Right atrium auricular region (tissue), 2 donors: ENCODE results near the gene CDYL2. TPM values are rescaled to one million over a fixed set of nuclear protein-coding genes. Genes with fewer than 3 reads are reported as not detected.

Source experiments
- DNase-seq: peaks from one replicate; pipeline ENCODE4 v3.0.0-alpha.2; 2019; ENCODE audit warnings: low spot score
- H3K27ac ChIP-seq, 2 donors: fragments of 200-600 bp; sonication (generic); 1 replicate in 1 of 2; 2 replicates in 1 of 2; pipeline ENCODE4 v1.5.1; 2016 to 2019
- H3K27me3 ChIP-seq, 2 donors: fragments of 200-600 bp; sonication (generic); one replicate each; pipeline versions ENCODE4 v1.5.1 to v1.6.0; 2017 to 2019
- H3K36me3 ChIP-seq: fragments of 200-600 bp; sonication (generic); one replicate; pipeline ENCODE4 v1.5.1; 2016
- H3K4me1 ChIP-seq, 2 donors: fragments of 200-600 bp; sonication (generic); one replicate each; pipeline versions ENCODE4 v1.5.1 to v1.6.0; 2017 to 2019
- H3K4me3 ChIP-seq, 2 donors: fragments of 200-600 bp; sonication (generic); 1 replicate in 1 of 2; 2 replicates in 1 of 2; pipeline ENCODE4 v1.5.1; 2017 to 2019; ENCODE audit warnings: mild to moderate bottlenecking in 1 of 2, moderate library complexity in 1 of 2
- H3K9me3 ChIP-seq, 2 donors: fragments of 200-600 bp; sonication (generic); one replicate each; pipeline ENCODE4 v1.5.1; 2019
- total RNA-seq, 2 donors: library from RNA; depleted of rRNA; stranded (reverse); fragments of >200 nt; gene quantifications; one replicate each; pipeline ENCODE4 v1.1.0, GENCODE V29; 2016
- TF ChIP-seq, protein P1 (sequence below), 2 donors: fragments of 200-600 bp; sonication (generic); IDR thresholded peaks; one replicate each; pipeline ENCODE4 v1.5.1; 2019; ENCODE audit warnings: antibody characterized with exemption in 2 of 2

CDYL2 gene
- total RNA-seq, 2 donors from 2014 or later = 1.4 to 2.9 TPM

DNA sequence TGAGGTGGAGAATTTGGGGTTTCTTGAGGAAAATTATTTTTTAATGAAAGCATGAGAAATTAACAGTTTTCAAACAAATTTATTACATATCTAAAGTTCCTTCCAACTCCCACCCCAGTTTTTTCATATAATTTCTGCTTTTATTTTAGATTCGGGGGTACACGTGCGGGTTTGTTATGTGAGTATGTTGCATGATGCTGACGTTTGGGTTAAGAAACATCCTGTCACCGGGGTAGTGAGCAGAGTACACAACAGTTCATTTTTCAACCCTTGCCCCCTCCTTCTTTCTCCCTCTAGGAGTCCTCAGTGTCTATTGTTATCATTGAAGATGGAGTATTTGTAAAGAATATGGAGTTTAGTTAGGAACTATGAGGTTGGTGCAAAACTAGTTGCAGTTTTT is 31.8 kb upstream of the CDYL2 start:
- no peak for DNase-seq
- Histone ChIP-seq H3K9me3 (no peaks in the 10 kb centered on the region), H3K4me1 (no peaks in the 10 kb centered on the region), H3K36me3 (no peaks in the 10 kb centered on the region), H3K27ac (no peak overlapping the region), H3K4me3 (no peak overlapping the region), H3K27me3 (no peaks in the 10 kb centered on the region)
- TF ChIP-seq, protein P1, sequence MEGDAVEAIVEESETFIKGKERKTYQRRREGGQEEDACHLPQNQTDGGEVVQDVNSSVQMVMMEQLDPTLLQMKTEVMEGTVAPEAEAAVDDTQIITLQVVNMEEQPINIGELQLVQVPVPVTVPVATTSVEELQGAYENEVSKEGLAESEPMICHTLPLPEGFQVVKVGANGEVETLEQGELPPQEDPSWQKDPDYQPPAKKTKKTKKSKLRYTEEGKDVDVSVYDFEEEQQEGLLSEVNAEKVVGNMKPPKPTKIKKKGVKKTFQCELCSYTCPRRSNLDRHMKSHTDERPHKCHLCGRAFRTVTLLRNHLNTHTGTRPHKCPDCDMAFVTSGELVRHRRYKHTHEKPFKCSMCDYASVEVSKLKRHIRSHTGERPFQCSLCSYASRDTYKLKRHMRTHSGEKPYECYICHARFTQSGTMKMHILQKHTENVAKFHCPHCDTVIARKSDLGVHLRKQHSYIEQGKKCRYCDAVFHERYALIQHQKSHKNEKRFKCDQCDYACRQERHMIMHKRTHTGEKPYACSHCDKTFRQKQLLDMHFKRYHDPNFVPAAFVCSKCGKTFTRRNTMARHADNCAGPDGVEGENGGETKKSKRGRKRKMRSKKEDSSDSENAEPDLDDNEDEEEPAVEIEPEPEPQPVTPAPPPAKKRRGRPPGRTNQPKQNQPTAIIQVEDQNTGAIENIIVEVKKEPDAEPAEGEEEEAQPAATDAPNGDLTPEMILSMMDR (IDR thresholded peaks at IDR 0.05) = no peak

DNA sequence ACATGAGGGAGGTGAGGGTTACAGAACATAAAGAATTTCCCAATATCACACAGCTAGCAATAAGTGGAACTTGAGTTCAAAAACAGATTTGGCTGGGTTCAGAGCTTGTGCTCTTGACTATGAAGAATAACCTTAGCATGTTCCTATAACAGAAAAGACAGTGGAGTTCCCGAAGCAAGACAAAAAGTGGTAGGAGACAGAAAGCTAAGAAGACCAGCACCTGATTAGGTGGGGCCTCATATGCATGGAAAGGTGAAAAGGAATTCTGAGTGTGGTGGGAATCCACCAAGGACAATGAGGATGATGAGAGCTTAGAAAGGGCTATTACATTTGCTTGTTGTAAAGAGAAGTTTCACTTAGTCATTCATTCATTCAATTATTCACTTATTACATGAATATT is 26.6 kb upstream of the CDYL2 start:
- Histone ChIP-seq H3K4me3 (no peak overlapping the region), H3K9me3 (no peaks in the 10 kb centered on the region), H3K4me1 (no peaks in the 10 kb centered on the region), H3K27me3 (no peaks in the 10 kb centered on the region), H3K36me3 (no peaks in the 10 kb centered on the region), H3K27ac (no peak overlapping the region)
- TF ChIP-seq, protein P1 (IDR thresholded peaks at IDR 0.05) = no peak
- DNase-seq = no peak

DNA sequence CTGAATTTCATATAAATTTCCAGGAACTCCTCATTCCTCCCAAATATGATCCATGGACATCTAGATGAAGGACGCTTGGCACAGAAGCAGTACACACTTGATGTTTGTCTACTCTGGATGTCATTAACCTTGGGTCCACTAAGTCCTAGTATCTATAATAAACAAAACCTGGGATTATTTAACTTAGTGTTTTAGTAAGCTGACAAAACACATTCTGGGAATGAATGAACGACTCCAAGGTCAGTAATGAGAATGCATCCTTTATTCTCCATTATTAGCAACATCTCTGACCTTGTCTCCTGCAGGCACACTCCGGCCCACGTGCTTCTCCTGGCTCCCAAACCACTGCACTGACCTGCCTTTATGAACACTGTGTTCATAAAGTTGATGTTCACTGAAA is 24.1 kb upstream of the CDYL2 start:
- no peaks in the 10 kb centered on the region for H3K36me3 ChIP-seq
- TF ChIP-seq, protein P1 (IDR thresholded peaks at IDR 0.05) = no peak
- no peak for DNase-seq
- H3K4me3 ChIP-seq = no peak overlapping the region
- no peak overlapping the region for H3K27ac ChIP-seq
- no peaks in the 10 kb centered on the region for H3K4me1 ChIP-seq
- H3K9me3 ChIP-seq = peaks cover 0 to 8% of the 10 kb centered on the region in 2 donors
- no peaks in the 10 kb centered on the region for H3K27me3 ChIP-seq

DNA sequence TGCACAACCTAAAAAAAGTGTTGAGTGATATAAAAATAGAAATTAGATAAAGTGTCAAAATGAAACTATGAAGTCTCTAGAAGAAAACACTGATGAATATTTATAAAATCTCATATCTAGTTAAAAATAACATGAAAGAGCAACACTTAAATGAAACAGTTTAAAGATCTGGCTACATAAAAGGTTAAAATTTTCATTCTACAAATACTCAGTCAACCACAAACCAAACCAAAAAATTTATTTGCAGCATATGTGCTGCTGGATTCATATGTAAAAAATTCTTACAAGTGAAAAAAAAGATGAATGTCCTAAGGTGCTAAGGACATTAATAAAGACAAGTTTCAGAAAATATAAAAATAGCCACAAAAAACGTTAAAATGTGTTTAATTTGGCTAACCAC is 22.6 kb upstream of the CDYL2 start:
- H3K9me3 ChIP-seq = peaks cover 0 to 8% of the 10 kb centered on the region in 2 donors
- TF ChIP-seq, protein P1 (IDR thresholded peaks at IDR 0.05) = no peak
- no peaks in the 10 kb centered on the region for H3K36me3 ChIP-seq
- no peaks in the 10 kb centered on the region for H3K27me3 ChIP-seq
- no peak for DNase-seq
- no peak overlapping the region for H3K27ac ChIP-seq
- H3K4me3 ChIP-seq = no peak overlapping the region
- no peaks in the 10 kb centered on the region for H3K4me1 ChIP-seq

DNA sequence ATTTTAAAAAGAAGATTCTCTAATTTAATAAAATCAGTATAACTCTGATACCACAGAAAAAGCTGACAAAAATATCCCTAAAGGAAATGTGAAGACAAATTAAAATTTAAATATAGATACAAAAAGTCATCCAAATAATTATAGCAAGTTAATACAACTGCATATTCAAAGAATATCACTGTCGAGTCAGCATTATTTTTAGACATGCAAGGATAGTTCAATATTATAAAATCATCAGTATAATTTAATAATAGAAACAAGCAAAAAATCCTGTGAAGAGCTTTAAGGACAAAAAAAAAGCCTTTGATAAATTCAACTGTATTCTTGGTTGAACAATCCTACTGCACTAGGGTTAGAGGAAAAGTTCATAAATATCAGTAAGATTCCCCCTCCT is 21.0 kb upstream of the CDYL2 start:
- Histone ChIP-seq H3K27me3 (no peaks in the 10 kb centered on the region), H3K27ac (no peak overlapping the region), H3K4me3 (no peak overlapping the region), H3K9me3 (peaks cover 0 to 8% of the 10 kb centered on the region in 2 donors), H3K4me1 (no peaks in the 10 kb centered on the region), H3K36me3 (no peaks in the 10 kb centered on the region)
- no peak for DNase-seq
- TF ChIP-seq, protein P1 (IDR thresholded peaks at IDR 0.05) = no peak

DNA sequence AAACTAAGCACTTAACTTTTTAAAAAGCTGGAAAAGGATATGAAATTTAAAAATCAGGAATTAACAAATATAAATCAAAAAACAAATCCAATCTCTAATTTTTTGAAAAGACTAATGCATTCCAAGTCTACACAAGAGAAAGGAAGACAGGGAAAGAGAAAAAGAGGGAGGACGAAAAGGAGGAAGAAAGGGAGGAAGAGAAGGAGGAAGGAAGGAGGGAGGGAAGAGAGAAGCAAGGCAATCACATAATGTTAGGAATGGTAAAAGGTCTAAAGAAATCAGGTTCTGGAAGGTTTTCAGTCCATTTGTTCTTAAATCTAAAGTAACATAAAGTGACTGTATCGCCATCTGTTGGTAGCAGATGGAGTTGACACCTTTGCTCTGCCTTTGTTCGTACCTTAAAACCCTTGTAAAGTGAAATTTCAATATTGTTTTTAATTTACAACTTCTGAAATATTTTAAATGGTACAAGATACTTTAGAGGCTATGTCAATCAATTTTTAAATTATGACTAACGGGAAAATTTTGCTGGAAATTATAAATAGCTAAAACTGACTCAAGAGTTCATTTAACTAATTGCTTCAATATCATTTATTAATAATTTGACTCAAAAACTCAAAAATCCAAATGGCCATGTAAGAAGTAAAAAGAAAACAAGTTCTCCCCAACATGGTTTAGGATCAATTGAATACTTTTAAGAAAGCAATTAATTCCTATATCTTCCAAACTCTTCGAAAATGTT is 20.4 kb upstream of the CDYL2 start:
- TF ChIP-seq, protein P1 (IDR thresholded peaks at IDR 0.05) = peak; percentile 32 to 69
- no peak overlapping the region for H3K27ac ChIP-seq
- peaks cover 0 to 8% of the 10 kb centered on the region in 2 donors for H3K9me3 ChIP-seq
- no peaks in the 10 kb centered on the region for H3K36me3 ChIP-seq
- DNase-seq = no peak
- no peak overlapping the region for H3K4me3 ChIP-seq
- no peaks in the 10 kb centered on the region for H3K27me3 ChIP-seq
- H3K4me1 ChIP-seq = no peaks in the 10 kb centered on the region
